ENCODE data around the gene GPRC5A.

DNA sequence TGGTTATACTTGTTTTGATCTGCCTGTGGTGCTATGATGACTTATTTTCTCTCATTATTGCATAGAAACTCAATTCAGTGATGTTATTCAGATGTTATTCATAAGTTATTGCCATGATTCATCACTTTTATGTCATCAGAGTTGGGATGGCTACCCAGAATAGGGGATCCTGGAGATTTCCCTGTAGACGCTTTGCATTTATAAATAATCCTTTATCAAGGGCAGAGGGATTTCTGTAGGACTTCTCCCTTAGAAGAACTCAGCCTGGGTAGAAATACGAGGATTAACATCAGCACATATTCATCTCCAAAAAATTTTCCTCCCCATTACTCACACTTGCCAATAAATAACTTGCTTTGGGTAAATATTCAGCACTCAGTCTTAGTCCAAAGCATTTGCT, 4.9 kb downstream of the GPRC5A start:
- no peak for TF ChIP-seq EP300 (IDR thresholded peaks at IDR 0.05)
- TF ChIP-seq, protein P1, sequence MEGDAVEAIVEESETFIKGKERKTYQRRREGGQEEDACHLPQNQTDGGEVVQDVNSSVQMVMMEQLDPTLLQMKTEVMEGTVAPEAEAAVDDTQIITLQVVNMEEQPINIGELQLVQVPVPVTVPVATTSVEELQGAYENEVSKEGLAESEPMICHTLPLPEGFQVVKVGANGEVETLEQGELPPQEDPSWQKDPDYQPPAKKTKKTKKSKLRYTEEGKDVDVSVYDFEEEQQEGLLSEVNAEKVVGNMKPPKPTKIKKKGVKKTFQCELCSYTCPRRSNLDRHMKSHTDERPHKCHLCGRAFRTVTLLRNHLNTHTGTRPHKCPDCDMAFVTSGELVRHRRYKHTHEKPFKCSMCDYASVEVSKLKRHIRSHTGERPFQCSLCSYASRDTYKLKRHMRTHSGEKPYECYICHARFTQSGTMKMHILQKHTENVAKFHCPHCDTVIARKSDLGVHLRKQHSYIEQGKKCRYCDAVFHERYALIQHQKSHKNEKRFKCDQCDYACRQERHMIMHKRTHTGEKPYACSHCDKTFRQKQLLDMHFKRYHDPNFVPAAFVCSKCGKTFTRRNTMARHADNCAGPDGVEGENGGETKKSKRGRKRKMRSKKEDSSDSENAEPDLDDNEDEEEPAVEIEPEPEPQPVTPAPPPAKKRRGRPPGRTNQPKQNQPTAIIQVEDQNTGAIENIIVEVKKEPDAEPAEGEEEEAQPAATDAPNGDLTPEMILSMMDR (IDR thresholded peaks at IDR 0.05): no peak
